LNCaP clone FGC (cell line): Measurements from ENCODE around the gene PPBP.

ENCODE experiments used
- DNase-seq: peaks from one replicate; pipeline ENCODE4 v3.0.0-alpha.2; 2011; ENCODE audit warnings: low read depth
- H3K4me3 ChIP-seq: 2 replicates; pipeline ENCODE4 v1.5.1; 2011; ENCODE audit warnings: mild to moderate bottlenecking, low read depth, low read length, control low read depth
- CTCF ChIP-seq: IDR thresholded peaks from 2 replicates; pipeline ENCODE4 v1.5.1; 2012; ENCODE audit warnings: mild to moderate bottlenecking; ENCODE audit not compliant: control insufficient read depth, insufficient read depth; ENCODE audit errors: extremely low read depth

Gene PPBP

DNA sequence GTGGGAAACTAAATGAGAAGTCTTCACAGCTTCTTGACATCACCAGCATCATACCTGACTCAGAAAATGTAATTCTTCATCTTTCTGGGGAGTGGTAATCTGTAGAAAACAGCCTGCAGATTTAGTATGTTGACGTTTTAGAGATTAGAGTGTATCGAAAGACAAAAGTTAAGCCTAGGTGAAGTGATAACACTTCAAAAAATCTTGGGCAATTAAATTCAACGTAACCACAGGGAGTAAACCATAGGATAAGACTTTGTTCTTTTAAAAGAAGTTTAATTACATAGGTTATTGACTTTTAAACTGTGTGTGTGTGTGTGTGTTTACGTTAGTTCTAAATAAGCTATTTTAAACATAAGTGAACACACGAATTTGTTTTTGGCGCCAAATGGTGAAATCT, 12.3 kb upstream of the PPBP start:
- DNase-seq: no peak
- no peak for TF ChIP-seq CTCF
- no peak overlapping the region for H3K4me3 ChIP-seq

- DNase-seq: no peak
Measured at GRCh38 chr4:73998040-73999011, 10.3 kb upstream of the PPBP start, which contains the start of gene CXCL5. TSS of gene CXCL5 (minus strand) at chr4:73998677. CDS start at chr4:73998581, 96 bp downstream.

GRCh38 chr4:73992050-73992449, 4.1 kb upstream of the PPBP start:
- no peak for DNase-seq
- H3K4me3 ChIP-seq: no peak overlapping the region
- TF ChIP-seq CTCF: no peak

More at GRCh38 chr4:73998040-73999011, 10.3 kb upstream of the PPBP start, which contains the start of gene CXCL5:
- no peak for TF ChIP-seq CTCF
- no peak within 1 kb of the TSS for H3K4me3 ChIP-seq

DNA sequence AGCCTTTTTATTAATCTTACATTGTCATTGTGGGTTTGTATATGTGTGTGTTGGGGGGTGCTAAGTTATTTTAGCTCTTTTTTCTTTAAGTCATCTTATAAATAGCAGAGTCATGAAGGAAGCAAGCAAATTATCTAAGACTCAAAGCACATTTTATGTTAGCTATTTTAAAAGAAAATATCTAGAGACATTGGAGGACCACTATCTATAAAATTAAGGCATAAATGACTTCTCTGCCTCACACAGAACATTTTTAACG, 3.7 kb upstream of the PPBP start:
- TF ChIP-seq CTCF: no peak
- DNase-seq: no peak
- H3K4me3 ChIP-seq: no peak overlapping the region

GRCh38 chr4:73990988-73991741, 3.2 kb upstream of the PPBP start:
- H3K4me3 ChIP-seq: no peak overlapping the region
- no peak for TF ChIP-seq CTCF
- DNase-seq: no peak

- TF ChIP-seq CTCF: no peak
- no peak overlapping the region for H3K4me3 ChIP-seq
- DNase-seq: no peak
Measured at GRCh38 chr4:73989928-73990327, 1.9 kb upstream of the PPBP start.
